22Rv1 (cell line): ENCODE data around the gene CRK.
A peak's percentile ranks its signal among the peaks of the same experiment; 100 is the strongest.
"Not testable (repeated sequence)": the region's sequence is repeated elsewhere in the genome, so short reads cannot be mapped to it uniquely, and the experiment has no call there.

ENCODE experiments used
- H3K27ac ChIP-seq: fragments of 450-650 bp; 2 replicates; pipeline ENCODE4 v1.5.1; 2017
- CTCF ChIP-seq: fragments of 450-650 bp; IDR thresholded peaks from 2 replicates; pipeline ENCODE4 v1.5.1; 2017; ENCODE audit warnings: mild to moderate bottlenecking
- ZFX ChIP-seq: fragments of 450-650 bp; IDR thresholded peaks from 2 replicates; pipeline ENCODE4 v1.6.1; 2017; ENCODE audit warnings: antibody characterized with exemption, borderline replicate concordance

Gene CRK

DNA sequence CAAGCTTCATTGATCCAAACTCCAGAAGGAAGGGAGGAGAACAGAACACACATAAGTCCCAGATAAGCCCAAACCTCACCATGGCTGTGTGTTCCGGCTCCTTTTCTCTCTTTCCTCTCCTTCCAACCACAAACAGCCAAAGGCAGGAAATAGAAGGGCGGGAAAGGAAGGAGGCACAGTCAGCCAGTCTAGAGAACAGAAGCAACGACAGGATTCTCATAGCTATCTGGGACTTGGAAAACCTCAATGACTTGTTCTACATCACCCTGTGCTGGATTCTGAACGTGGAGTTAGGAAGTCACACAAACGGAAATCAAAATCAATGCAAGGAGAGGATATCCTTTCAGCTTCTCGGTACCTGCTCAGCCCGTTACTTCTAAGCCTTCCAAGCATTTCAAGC lies 9.0 kb downstream of the CRK start:
- TF ChIP-seq ZFX (no peak), CTCF (no peak)
- peak overlapping the region; percentile 43 for H3K27ac ChIP-seq

- no peak overlapping the region for H3K27ac ChIP-seq
- TF ChIP-seq ZFX (no peak), CTCF (no peak)
Measured at GRCh38 chr17:1446201-1446600, 9.8 kb downstream of the CRK start.

GRCh38 chr17:1445695-1446094 lies 10.3 kb downstream of the CRK start:
- H3K27ac ChIP-seq = not testable (repeated sequence)

GRCh38 chr17:1442721-1443120 lies 13.3 kb downstream of the CRK start:
- not testable (repeated sequence) for H3K27ac ChIP-seq

GRCh38 chr17:1442187-1442586 lies 13.8 kb downstream of the CRK start:
- TF ChIP-seq CTCF (no peak), ZFX (no peak)
- no peak overlapping the region for H3K27ac ChIP-seq

DNA sequence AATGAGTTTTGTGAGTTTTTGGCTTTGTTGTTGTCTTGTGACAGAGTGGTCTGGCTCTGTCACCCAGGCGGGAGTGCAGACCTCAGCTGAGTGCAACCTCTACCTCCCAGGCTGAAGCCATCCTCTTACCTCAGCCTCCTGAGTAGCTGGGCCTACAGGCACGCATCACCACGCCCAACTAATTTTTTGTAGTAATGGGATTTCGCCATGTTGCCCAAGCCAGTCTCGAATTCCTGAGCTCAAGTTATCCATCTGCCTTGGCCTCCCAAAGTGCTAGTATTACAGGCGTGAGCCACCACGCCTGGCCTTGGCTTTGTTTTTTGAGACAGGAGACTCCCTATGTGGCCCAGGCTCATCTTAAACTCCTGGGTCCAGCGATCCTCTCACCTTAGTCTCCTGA lies 15.1 kb downstream of the CRK start:
- no peak for TF ChIP-seq CTCF
- no peak for TF ChIP-seq ZFX
- no peak overlapping the region for H3K27ac ChIP-seq

DNA sequence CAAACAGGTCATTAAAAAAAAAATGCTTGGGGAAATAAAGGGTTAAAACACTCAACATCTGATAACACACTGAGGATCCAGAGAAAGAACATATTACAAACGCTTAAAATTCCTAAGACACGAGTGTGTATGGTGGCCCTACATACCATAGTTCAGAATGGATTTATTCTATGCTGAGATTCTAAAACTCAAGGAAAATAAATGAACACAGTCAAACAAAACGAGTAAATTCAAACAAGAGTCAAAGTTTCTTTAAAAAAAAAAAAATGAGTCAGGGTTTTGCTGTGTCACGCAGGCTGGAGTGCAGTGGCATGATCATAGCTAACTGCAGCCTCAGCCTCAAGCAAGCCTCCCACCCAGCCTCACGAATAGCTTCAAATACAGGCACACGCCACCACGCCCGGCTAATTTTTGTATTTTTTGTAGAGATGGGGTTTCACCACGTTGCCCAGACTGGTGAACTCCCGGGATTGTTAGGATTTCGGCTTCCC lies 17.4 kb downstream of the CRK start:
- no peak overlapping the region for H3K27ac ChIP-seq
- no peak for TF ChIP-seq ZFX
- TF ChIP-seq CTCF = no peak

- H3K27ac ChIP-seq = no peak overlapping the region
- TF ChIP-seq ZFX (no peak), CTCF (no peak)
Measured at GRCh38 chr17:1435326-1435725, 20.7 kb downstream of the CRK start.

DNA sequence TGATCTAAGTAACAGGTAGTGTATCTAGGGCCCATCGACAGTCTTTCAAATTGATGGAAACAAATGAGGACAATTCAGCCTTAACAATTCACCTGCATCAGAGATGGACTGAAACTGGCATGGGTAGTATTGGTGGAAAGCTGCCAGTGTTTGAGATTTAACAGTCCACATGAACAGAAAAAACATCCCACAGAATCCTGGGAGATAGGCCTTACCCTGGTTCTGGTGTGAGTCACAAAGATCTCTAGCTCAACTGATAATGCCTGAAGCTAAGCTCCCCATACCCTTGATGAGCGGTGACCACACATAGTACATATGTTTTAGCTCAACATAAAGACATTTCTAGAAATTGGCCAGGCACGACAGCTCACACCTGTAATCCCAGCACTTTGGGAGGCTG lies 21.9 kb downstream of the CRK start:
- no peak for TF ChIP-seq CTCF
- TF ChIP-seq ZFX = no peak
- H3K27ac ChIP-seq = peak overlapping the region; percentile 17; the same call in 1 of the 2 replicates
